Transverse colon (tissue), 4 donors: ENCODE results near the gene ABAT.

Experiments
- EP300 ChIP-seq: sonication (generic); formaldehyde crosslinking; IDR thresholded peaks from one replicate; pipeline ENCODE4 v1.6.1; 2017; ENCODE audit warnings: antibody characterized with exemption, low read depth
- POLR2AphosphoS5 ChIP-seq, 3 donors: sonication (generic); formaldehyde crosslinking; IDR thresholded peaks; one replicate each; pipeline ENCODE4 v1.6.1; 2016; ENCODE audit warnings: antibody characterized with exemption in 3 of 3
- TF ChIP-seq, protein P1 (sequence below), 5 experiments: fragments of 200-600 bp in 3 of 5; fragments of 450-650 bp in 2 of 5; sonication (generic) in 3 of 5; IDR thresholded peaks; 1 replicate in 2 of 5; 2 replicates in 3 of 5; pipeline ENCODE4 v1.5.1; 2016 to 2017; ENCODE audit warnings: antibody characterized with exemption in 5 of 5, inconsistent platforms in 3 of 5, mild to moderate bottlenecking in 2 of 5, moderate library complexity in 1 of 5

DNA sequence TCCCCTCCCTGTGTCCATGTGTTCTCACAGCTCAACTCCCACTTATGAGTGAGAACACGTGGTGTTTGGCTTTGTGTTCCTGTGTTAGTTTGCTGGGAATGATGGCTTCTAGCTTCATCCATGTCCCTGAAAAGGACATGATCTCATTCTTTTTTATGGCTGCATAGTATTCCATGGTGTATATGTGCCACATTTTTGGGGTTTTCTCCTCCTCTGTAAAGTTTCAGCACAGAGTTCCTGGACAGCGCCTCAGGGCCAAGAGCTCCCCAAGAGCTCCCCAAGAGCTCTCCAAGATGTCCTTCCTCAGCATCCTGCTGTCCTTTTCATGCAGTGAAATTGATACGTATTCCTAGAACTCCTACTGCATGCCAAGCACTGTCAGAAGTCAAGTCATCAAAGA lies 6.9 kb upstream of the ABAT start:
- TF ChIP-seq POLR2AphosphoS5 (IDR thresholded peaks at IDR 0.05) (no peak), EP300 (no peak)
- TF ChIP-seq, protein P1, sequence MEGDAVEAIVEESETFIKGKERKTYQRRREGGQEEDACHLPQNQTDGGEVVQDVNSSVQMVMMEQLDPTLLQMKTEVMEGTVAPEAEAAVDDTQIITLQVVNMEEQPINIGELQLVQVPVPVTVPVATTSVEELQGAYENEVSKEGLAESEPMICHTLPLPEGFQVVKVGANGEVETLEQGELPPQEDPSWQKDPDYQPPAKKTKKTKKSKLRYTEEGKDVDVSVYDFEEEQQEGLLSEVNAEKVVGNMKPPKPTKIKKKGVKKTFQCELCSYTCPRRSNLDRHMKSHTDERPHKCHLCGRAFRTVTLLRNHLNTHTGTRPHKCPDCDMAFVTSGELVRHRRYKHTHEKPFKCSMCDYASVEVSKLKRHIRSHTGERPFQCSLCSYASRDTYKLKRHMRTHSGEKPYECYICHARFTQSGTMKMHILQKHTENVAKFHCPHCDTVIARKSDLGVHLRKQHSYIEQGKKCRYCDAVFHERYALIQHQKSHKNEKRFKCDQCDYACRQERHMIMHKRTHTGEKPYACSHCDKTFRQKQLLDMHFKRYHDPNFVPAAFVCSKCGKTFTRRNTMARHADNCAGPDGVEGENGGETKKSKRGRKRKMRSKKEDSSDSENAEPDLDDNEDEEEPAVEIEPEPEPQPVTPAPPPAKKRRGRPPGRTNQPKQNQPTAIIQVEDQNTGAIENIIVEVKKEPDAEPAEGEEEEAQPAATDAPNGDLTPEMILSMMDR (IDR thresholded peaks at IDR 0.05), result no peak
